HG03520 (cell line): Measurements from ENCODE around the gene NUAK1.

Source experiments
- ATAC-seq: cut with Tn5 transposase; IDR thresholded peaks from one replicate; pipeline ENCODE4 v1.9.1; 2021; ENCODE audit warnings: mild to moderate bottlenecking, moderate library complexity; ENCODE audit not compliant: unreplicated experiment

The NUAK1 gene

DNA sequence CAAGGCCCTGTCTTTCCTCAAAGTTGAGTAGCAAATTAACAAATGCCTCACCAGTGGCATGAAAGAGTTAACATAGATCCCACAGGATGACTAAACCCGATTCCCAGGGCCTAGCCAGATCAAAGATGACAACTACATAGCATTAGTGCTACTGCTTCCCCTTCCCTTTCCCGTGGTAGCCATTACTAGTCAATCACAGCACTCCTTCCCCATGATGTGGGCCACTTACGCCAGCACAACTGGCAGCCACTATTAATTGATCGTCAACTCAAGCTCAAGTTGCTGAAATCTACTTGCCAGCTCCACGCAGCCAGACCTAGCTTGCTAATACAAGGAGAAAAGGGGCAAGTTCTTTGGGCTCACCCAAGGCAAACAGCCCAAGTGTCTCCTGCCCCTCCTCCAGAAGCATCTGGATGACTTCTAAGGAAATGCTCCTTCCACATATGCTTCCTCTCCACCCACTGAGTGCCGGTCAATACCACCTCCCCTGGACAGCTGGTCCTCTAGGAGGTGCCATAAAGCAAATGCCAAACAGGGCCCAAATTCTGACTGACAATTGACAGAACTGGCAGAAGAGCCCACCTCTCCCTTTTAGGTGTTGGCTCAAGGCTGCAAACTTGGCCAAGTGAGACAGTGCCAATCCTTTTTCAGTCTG is 72.6 kb downstream of the NUAK1 start:
- ATAC-seq = no peak

DNA sequence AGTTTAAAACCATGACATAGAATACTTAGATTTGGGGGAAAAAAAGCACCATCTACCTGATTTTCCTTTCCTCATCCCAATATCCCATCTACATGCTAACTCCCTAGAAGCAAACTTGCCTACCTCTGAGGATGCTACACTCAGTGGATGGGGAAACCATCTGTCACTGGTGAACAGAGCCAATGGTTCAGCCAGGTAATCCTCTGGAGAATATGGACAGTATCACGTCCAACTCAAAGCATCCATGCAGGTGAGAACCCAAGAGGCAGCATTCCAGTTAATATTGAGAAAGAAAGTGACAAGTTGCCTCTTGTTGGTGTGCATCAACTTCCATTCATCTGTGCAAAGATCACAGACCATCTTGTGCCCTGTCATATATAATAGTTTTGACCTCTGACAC is 73.2 kb downstream of the NUAK1 start:
- no peak for ATAC-seq

DNA sequence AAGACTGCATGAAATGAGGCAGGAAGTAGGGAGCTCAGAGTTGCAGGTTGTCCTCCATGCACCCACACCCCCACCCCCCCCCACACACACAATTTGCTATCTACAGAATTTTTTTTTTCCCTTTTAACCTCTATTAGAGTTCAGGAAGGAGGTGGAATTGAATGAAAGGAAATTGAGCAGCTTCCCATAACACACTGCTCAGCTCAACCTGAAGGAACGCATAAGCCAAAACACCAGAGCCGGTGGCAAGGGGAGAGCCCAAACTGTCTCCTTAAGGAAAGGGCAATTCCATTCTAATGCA is 74.1 kb downstream of the NUAK1 start:
- ATAC-seq = no peak

DNA sequence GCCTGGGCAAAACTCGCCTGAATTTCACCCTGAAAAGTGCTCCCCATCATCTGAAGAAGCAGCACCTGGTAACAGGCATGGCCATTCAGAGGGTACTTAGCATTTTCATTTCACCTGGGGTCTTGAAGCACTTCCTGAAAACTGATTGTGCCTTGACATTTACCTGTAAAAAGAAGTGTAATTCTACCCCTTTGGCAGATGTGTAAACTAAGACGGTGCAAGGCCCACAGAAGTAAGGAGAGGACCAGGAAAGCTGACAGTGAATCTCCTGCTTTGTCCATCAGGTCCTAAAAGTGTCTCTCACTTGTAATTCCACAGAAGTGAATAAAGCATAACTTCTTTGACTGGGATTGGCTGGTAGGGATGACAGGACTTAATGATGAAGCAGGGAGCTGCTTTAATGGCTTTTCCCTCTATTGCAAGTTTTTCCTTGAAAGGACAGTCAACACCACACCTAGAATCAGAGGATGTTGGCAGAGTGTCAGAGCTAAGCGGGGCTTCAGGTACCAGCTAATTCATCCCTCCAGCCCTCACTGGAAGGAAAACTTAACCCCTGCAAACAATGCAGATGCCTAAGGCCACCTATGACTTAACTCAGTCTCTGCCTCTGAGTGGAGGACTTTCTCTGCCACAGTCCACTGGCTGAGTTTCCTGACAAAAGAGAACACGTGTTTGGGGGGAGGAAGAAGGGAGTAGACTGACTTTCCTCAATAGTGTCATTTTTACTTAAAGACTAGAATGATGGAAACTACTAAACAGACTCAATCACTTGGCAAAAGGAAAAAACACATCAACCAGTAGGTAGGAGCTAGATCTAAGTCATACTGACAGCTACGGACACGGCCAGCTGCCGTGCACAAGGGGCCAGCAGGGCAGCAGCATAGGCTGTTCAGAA is 74.7 kb downstream of the NUAK1 start:
- no peak for ATAC-seq

DNA sequence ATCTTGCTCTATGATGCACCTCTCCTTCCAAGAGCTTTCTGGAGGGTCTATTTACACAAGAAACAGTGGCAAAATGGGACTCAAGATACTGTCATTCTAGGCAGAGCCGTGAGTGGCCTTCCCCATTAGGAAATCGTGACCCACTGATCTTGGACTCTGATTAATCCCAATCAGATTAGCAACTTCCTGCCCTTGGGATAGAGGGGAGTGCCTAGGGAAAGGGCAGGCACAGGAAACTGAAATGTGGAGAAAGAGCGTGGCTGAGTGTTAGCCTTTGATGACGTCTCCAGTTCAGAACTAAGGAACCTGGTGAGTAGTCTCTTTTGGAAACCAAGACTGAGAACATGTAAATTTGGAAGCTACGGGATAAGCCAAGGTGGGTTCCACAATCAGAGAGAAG is 76.1 kb downstream of the NUAK1 start:
- no peak for ATAC-seq

DNA sequence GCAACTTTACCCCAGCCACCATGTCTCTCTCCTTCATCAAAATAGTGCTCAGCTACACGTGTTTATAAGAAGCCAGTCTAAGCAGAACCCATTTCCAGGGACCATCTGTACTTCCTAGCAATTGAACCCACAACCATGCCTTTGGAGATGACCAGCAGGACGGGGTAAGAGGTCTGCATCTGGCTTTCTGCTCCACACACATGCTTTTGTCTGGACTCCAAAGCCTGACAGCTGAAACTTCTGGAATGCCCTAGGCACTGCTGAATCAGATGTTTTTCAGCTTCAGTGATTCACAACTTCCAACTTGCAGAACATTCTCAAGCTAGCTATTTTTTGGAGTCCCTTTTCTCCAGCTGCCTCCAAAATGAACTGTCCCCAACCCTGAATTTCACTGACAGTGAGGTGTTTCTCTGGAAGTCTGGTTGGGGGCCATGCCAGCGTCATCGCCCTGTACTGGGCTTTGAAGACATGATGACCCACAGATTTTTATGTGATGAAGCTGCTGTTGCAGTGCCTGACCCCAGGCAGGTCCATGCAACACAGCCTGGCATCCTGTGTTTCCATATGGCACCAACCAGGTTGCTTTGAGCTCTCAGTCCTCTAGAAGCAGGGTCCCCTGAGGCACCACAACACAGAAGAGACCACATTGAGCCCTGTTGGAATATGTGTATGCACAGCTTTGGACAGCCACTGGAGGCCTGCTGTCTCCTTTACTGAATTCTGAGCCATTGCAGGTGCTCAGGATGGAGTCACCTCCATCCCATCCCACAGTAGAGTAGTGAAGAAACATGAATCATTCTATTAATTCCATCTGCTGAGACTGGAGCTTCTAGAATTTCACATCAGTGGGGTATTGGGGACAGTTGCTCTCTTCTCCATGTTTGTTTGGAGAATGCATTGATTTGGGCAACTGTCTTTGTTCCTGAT is 80.2 kb downstream of the NUAK1 start:
- no peak for ATAC-seq

DNA sequence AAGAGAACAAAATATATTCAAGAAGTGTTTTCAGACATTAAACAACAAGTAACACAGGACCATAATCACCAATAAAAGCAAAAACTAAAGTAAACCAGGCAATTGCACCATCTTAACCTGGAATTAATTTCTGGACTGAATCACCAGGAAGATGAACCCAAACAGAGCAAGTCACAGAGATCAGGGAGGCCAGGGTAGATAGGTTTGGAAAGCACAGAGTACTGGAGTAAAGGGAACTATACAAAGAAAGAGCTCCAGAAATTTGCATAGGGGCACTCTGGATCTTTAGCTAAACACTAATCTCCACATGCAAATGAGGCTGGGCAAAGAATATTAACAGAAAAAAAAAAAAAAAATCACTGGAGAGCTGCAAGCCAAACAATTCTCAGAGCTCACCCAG is 84.7 kb downstream of the NUAK1 start:
- ATAC-seq = no peak

DNA sequence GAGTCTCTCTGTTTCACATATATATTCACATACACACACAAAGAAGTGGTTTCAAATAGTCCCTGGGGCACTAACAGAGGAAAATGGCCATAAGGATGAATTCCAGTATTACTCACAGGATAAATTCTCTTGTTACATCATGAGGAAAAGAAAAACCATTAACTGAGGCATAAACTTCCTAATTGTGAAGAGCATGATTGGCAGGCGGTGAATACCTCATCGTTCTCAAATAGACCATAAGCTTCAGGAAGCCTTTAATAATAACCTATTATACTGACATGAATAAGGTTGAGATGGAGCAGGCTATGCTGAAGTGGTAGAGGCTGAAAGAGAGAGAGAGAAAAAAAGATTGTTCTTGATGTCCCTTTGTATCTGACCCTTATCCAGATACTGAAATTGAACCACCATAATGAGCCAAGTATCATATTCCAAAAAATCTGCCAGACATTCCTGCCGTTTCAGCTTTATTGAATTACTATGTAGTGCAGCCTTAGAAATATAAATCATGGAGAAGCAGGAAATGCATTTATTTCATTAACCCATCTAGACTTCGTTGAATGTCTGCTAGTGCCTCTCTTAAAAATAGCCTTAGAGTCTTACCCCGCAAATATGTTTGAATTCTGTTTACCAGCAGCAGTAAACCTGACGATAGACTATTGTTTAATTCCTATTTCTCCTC is 86.8 kb downstream of the NUAK1 start:
- ATAC-seq = no peak

DNA sequence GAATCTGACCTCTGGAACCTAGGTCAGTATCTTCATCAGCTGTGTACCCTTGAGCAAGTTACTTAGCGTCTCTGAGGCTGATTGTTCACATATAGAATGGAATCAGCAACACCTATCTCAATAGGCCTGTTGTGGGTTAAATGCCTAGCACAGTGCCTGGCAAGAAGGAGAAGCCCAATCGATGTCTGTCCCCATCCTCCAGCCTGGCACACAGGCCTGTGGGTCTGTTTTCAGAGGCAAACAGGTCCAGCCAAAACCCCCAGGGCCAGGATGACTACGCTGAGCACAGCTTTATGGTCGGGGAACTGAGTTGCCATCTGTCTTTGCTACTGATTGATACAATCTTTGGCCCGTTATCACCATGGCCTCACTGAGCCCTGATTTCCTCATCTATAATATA is 89.2 kb downstream of the NUAK1 start:
- ATAC-seq = no peak

DNA sequence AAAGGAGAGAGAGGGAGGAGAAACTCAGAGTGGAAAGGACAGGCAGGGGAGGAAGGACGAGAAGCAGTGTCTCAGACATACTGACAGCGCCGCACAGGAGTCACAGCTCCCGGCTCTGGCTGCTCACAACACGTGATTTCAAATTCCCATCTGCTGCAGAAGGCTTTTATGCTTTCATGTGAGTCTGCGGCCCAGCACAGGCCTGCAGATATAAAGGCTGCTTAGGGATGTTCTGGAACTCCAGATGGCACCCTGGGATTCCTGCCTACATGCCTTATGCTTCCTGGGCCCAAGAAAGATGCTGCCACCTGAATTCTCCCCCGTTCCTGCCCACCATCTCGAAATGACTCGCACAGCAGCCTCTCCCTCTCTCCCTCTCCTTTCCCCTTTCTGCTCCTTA is 89.6 kb downstream of the NUAK1 start:
- ATAC-seq = no peak

DNA sequence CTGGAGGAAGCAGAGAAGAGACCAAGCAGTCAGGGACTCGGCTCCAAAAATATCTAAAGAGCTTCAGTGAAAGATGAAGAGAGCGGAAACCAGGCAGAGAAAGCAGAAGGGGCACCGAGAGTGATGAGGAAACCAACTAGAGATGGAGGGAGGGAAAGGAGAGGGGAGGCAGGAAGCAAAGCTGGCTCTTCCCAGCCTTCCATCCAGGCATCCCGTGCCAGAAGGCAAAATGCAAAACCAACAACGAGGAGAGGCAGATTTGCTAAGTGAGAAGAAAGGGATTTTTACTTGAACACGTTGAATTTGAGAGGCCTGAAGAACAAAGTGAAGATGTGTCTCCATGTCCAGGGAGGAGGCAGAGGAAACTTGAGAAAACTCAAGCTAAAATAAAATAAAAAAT is 90.1 kb downstream of the NUAK1 start:
- no peak for ATAC-seq

DNA sequence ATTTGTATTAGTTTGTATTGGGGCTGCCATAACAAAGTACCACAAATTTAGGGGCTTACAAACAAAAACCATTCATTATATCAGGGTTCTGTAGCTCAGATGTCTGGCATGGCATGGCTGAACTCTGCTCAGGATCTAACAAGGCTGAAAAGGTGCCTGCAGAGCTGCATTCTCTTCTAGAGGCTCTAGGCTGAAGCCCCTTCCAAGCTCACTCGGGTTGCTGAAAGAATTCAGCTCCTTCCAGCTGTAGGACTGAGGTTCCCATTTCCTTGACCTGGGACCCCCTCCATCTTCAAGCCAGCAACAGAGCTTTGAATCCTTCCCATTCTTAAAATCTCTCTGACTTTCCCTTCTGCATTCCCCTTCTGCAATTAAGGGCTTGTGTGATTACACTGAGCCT is 90.7 kb downstream of the NUAK1 start:
- ATAC-seq = no peak

DNA sequence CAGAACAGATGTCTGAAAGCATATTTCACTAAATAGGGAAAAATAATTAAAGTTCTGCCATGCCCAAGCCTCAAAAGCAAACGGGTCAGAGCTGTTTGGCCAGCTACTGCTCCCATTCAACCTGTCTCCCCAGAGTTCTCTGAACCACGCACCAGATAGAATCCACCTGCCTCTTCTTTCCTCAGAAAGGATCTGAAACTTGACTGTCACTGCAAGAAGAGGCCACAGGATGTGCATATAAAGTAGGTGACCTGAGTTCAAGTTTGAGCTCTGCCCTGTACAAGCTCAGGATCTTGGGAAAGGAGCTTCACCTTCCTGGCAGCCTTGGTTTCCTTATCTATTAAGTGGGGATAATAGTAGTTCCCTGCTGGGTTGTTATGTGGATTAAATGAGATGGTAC is 91.8 kb downstream of the NUAK1 start:
- ATAC-seq = no peak

DNA sequence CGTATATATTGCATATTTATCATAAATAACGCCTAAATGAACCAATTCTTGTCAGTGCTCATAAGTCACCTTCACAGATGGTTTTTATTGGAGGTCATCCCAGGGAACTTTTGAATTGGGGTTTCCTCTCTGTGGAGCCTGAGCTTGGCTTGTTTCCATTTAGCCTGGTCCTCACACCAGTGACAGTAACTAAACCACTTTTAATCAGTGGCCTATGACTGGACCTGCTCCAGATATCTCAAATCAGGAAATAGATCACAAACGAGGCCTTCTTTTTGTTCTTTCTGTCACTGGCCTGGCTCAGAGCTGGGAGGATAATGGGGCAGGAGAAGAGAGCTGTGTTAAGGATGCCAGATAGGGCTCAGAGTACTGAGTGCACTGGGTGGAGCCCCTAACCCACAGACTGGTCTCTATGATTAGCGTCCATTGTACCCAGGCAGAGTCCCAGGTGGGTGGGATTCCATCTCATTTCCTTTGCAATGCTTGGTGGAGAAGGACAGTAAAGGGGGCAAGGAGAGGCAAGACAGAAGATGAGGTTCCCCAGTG is 92.4 kb downstream of the NUAK1 start:
- no peak for ATAC-seq

DNA sequence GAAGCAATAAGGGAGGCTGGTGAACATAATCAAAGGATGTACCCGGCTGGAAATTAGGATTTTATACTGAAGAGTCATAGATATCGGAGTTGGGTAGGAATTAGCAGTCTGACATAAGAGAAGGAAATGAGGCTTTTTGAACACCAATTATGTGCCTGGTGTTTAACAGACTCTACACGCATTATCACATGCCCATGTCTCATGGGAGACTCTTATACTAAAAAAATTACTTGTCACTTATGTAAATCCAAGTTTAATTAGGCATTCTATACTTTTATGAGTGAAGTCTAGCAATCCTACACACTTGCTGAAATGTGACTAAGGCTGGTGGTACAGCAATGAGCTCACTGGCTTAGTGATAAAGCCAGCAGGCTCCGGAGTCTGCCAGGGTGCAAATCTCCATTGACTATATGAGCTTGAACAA is 93.5 kb downstream of the NUAK1 start:
- no peak for ATAC-seq

DNA sequence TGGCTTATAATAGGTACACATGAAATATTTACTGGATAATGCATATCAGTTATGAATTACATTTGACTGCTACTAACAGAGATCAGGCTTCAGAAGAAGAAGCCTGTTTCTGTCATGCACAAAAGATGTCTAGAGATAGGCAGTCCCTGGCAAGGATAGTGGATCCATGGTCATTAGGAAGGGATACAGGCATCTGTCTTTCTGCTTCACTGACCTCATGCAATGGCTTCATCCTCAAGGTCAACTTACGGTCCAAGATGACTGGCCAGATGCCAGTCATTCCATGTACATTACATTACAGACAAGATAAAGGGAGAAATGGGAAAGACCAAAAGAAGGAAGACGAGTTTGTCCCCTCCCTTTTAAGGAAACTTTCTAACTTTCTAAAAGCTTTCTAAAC is 94.0 kb downstream of the NUAK1 start:
- ATAC-seq = no peak

DNA sequence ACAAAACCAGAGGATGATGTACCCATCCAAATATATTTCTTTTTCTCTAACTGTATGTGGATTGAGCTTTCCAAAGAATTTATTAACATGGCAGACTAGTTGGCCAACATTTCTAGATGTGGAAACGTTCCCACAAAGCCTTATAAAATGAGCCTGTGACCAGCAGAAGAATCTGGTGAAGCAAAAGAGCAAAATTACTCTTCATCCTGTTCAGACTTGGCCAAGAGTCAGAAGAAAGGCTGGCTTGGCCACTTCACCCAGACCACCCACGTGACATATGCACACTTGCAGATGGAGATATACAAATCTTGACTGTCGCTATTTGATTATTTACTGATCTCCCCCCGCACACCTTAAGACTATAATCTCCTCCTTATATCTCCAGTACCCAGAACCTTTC is 96.7 kb downstream of the NUAK1 start:
- ATAC-seq = no peak

DNA sequence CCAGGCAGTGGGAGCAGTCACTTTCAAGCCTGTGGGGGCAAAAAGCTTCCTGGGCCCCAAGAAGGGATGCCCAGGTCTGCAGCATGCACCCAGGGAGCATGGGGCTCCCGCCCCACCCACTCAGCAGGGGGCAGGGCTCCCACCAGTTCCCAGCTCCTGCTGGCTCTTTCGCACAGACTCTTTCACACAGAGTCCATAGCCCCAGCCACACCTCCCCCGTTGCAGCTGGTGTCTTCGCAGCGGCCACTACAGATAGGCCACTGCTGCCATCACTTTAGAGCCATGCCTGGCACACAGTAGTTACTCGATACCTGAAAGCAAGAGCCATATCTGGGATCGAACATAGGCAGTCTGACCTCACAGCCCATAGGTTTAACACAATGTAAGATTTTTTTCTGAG is 98.2 kb downstream of the NUAK1 start:
- ATAC-seq = no peak

DNA sequence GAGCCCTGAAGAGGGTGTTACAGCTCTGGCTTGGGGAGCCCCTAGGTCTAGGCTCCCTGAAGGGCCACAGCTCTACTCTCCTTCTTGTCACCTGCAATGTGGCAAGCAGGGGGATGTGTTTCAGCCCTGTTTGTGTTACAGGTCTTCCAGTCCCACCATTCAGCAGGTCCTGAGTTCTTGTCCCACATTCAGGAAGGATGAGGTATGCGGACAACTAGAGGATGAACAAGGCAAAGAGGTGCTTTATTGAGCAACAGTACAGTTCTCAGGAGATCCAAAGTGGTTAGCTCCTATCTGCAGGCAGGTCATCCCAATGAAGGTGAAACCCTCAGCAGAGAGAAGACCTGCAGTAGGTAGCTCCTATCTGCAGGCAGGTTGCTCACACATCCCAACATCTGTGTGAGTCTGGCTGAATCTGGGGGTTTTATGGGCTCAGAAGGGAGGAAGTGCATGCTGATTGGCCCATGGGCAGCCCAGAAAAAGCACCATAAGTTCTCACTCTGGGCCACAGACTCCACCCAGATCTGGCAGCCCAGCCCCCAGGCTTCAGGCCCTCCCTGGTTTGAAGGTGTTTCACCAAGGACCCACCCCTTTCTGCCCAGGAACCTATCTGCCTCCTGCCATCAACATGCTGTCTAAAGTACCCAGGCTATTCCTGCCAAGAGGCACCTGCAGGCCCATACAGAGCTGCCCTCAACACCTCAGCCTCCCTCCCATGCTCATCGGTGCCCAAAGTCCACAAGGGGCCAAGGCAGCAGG is 98.9 kb downstream of the NUAK1 start:
- no peak for ATAC-seq

DNA sequence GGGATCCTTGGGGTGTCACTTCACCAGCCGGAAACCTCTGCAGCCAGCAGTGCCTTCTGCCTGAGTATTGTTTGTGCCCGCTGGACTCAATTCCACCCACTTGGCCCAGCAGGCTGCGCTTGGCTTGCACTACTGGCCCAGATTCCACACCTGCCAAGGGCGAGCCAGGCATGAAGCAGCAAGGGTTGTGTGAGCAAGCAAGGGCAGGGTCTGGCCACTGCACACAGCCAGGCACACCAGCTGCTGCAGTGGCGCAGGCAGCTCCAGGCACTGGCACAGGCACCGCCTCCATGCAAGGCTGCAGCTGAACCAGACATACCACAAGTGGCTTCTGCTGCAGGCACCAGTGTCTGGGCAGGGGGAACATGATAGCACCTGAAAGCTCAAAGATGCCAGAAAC is 99.5 kb downstream of the NUAK1 start:
- ATAC-seq = no peak
